Body of pancreas (tissue), 4 donors: ENCODE results near the gene TM9SF4.

Source experiments
- CTCF ChIP-seq, 7 experiments: fragments of 450-650 bp in 4 of 7; fragments of 200-600 bp in 3 of 7; sonication (generic) in 3 of 7; IDR thresholded peaks; one replicate each; pipeline ENCODE4 v1.5.1; 2016 to 2019; ENCODE audit warnings: antibody characterized with exemption in 7 of 7
- POLR2A ChIP-seq, 3 donors: fragments of 450-650 bp; IDR thresholded peaks; one replicate each; pipeline ENCODE4 v1.6.1; 2016; ENCODE audit warnings: antibody characterized with exemption in 3 of 3, mild to moderate bottlenecking in 2 of 3

- TF ChIP-seq CTCF (IDR thresholded peaks at IDR 0.05): no peak
- no peak for TF ChIP-seq POLR2A (IDR thresholded peaks at IDR 0.05)
Observed at GRCh38 chr20:32115211-32115767, 5.8 kb downstream of the TM9SF4 start.
